Measurements from ENCODE around the gene FBN2. TPM values are rescaled to one million over a fixed set of nuclear protein-coding genes. Genes with fewer than 3 reads are reported as not detected.

The FBN2 gene
- total RNA-seq, 4 donors from 2014 or later = 0.24 to 1.3 (median 0.89) TPM

DNA sequence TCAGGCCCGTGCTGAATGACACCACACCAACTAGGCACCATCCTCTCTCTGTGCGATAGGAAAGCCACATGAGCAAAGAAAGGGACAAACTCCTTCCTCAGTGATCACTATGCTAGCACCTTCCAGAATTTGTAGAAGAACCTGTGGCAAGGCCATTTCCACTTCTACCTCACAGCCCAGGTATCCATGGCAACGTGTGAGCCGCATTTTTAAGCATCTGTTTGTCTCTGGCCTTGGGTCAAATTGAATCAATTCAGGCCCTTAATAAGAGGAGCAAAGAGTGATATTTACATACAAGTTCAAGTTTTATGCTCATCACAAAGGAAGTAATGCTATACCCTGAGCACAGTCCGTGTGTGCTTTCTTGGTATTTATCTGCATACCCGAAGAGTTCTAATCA lies 275.1 kb downstream of the FBN2 start:
- TF ChIP-seq EP300 (IDR thresholded peaks at IDR 0.05) (no peak), POLR2A (IDR thresholded peaks at IDR 0.05) (no peak), POLR2AphosphoS5 (IDR thresholded peaks at IDR 0.05) (no peak)
- TF ChIP-seq, protein P1, sequence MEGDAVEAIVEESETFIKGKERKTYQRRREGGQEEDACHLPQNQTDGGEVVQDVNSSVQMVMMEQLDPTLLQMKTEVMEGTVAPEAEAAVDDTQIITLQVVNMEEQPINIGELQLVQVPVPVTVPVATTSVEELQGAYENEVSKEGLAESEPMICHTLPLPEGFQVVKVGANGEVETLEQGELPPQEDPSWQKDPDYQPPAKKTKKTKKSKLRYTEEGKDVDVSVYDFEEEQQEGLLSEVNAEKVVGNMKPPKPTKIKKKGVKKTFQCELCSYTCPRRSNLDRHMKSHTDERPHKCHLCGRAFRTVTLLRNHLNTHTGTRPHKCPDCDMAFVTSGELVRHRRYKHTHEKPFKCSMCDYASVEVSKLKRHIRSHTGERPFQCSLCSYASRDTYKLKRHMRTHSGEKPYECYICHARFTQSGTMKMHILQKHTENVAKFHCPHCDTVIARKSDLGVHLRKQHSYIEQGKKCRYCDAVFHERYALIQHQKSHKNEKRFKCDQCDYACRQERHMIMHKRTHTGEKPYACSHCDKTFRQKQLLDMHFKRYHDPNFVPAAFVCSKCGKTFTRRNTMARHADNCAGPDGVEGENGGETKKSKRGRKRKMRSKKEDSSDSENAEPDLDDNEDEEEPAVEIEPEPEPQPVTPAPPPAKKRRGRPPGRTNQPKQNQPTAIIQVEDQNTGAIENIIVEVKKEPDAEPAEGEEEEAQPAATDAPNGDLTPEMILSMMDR (IDR thresholded peaks at IDR 0.05) = no peak
- Histone ChIP-seq H3K36me3 (no peaks in the 10 kb centered on the region), H3K4me3 (no peak overlapping the region), H3K27ac (no peak overlapping the region), H3K27me3 (no peaks in the 10 kb centered on the region), H3K4me1 (no peaks in the 10 kb centered on the region), H3K9me3 (no peaks in the 10 kb centered on the region)
- 92% methylated on average over 6 of the region's 6 CpGs for WGBS
- no peak for DNase-seq (ENCODE audit: low spot score in 2 of 2)

DNA sequence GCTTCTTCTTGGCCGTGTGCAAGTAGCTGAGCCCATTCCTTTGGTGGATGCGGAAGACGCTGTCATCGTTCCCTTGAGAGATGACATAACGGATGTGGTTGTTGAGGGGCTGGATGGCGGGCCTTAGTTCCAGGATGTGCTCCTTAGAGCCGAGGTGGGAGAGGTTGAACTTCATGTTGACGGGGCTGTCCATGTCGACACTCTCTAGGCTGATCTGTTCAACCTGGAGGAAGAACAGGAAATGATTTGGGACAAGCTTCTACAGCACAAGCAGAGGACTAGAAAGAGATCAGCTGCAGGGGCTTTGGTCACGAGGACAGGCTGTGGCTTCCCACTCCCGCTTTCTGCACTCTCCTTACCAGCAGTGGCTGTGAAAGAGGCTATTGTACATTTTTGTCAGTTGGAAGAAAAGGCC lies 278.4 kb downstream of the FBN2 start:
- Histone ChIP-seq H3K27ac (no peak overlapping the region), H3K27me3 (no peaks in the 10 kb centered on the region), H3K36me3 (no peaks in the 10 kb centered on the region), H3K9me3 (no peaks in the 10 kb centered on the region), H3K4me3 (no peak overlapping the region), H3K4me1 (peaks cover 4% of the 10 kb centered on the region)
- no peak for DNase-seq (ENCODE audit: low spot score in 2 of 2)
- 72% methylated on average over 11 of the region's 11 CpGs for WGBS
- TF ChIP-seq, protein P1 (IDR thresholded peaks at IDR 0.05) = no peak
- TF ChIP-seq EP300 (IDR thresholded peaks at IDR 0.05) (no peak), POLR2A (IDR thresholded peaks at IDR 0.05) (no peak), POLR2AphosphoS5 (IDR thresholded peaks at IDR 0.05) (no peak)

DNA sequence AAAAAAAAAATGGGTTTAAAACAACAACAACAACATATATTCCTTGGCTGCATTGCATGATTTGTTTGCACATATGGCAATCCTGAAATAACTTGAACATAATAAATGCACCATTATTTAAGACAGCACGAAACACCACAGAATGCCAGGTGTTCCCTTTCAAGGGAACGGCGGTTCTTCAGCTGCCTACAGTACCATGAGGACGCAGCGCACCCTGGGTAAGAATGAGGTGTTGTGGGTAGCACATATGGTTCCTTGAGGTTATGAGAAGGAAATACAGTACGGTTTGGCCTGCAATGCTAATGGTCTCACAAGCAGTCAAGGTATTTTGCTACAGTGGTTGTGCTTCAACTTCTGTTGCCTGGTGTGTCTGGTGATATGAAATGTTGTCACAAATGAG lies 279.7 kb downstream of the FBN2 start:
- 84% methylated on average over 6 of the region's 6 CpGs for WGBS

DNA sequence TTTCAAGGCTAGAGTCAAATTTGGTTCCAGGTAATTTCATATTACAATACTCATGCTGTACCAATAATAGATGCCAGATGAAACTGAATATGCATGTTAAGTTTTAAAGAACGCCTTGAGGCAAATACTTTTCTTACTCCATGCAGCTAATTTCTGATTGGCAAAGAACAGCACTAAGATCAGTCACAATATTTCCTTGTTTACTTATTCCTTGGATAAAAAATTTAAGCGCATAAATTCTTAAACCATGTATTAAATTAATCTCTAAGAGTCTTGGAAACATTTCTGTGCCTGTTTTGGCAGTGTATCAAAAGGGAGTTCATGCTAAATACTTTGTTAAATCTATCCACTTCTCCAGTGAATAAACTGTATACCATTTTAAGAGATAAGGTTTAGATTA lies 281.0 kb downstream of the FBN2 start:
- H3K4me1 ChIP-seq = peaks cover 4% of the 10 kb centered on the region
- no peak overlapping the region for H3K4me3 ChIP-seq
- H3K9me3 ChIP-seq = no peaks in the 10 kb centered on the region
- no peak for DNase-seq (ENCODE audit: low spot score in 2 of 2)
- H3K36me3 ChIP-seq = no peaks in the 10 kb centered on the region
- no peak overlapping the region for H3K27ac ChIP-seq
- 32% methylated on average over 2 of the region's 2 CpGs for WGBS
- TF ChIP-seq, protein P1 (IDR thresholded peaks at IDR 0.05) = no peak
- TF ChIP-seq POLR2AphosphoS5 (IDR thresholded peaks at IDR 0.05) = no peak
- no peak for TF ChIP-seq EP300 (IDR thresholded peaks at IDR 0.05)
- TF ChIP-seq POLR2A (IDR thresholded peaks at IDR 0.05) = no peak
- no peaks in the 10 kb centered on the region for H3K27me3 ChIP-seq

More for the DNA sequence above, 279.7 kb downstream of the FBN2 start:
- Histone ChIP-seq H3K4me1 (peaks cover 4% of the 10 kb centered on the region), H3K27me3 (no peaks in the 10 kb centered on the region), H3K4me3 (no peak overlapping the region), H3K36me3 (no peaks in the 10 kb centered on the region), H3K27ac (no peak overlapping the region), H3K9me3 (no peaks in the 10 kb centered on the region)
- no peak for DNase-seq (ENCODE audit: low spot score in 2 of 2)
- TF ChIP-seq EP300 (IDR thresholded peaks at IDR 0.05) (no peak), POLR2A (IDR thresholded peaks at IDR 0.05) (no peak)
- TF ChIP-seq, protein P1 (IDR thresholded peaks at IDR 0.05) = no peak

DNA sequence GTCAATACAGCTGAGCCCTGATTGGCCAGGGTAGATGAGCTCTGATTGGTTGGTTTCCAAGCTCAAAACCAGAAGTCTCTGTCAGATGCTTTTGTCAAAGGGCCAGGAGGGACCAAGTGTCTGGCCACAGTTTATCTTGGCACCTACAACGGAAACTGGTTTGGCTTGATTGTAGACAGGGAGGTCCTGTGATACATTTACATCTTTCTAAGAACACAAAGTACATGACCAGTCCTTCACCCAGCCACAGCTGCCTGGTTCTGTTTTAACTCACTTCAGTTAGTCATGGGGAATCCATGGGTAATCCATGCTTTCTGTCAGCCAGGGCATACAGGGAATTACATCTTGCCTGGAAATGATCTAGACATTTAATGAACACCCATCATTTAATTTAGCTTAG lies 283.3 kb downstream of the FBN2 start:
- no peak for DNase-seq (ENCODE audit: low spot score in 2 of 2)
- H3K4me1 ChIP-seq = peaks cover 4% of the 10 kb centered on the region
- no peak overlapping the region for H3K4me3 ChIP-seq
- H3K27me3 ChIP-seq = no peaks in the 10 kb centered on the region
- TF ChIP-seq POLR2AphosphoS5 (IDR thresholded peaks at IDR 0.05) = no peak
- no peak for TF ChIP-seq EP300 (IDR thresholded peaks at IDR 0.05)
- TF ChIP-seq POLR2A (IDR thresholded peaks at IDR 0.05) = no peak
- TF ChIP-seq, protein P1 (IDR thresholded peaks at IDR 0.05) = no peak
- H3K27ac ChIP-seq = no peak overlapping the region
- WGBS = 63% methylated on average over 1 of the region's 1 CpG
- H3K9me3 ChIP-seq = no peaks in the 10 kb centered on the region
- no peaks in the 10 kb centered on the region for H3K36me3 ChIP-seq
